IPS-NIHi7 (cell line): Measurements from ENCODE around the gene CNTNAP5.

ENCODE experiments used
- DNase-seq: peaks from one replicate; pipeline ENCODE4 v3.0.0; 2012; ENCODE audit warnings: mixed read lengths; ENCODE audit errors: extremely low spot score

The CNTNAP5 gene

GRCh38 chr2:124887466-124887865, 862.4 kb downstream of the CNTNAP5 start:
- no peak for DNase-seq

DNA sequence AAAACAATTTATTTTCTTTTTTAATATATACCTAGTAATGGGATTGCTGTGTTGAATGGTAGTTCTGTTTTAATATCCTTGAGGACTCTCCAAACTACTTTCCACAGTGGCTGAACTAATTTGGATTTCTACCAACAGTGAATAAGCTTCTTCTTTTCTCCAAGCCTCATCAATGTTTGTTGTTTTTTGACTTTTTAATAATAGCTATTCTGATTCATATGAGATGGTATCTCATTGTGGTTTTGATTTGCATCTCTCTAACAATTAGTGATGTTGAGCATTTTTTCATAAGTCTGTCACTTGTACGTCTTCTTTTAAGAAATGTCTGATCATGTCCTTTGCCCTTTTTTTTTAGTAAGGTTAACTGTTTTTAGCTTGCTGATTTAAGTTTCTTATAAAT, 863.3 kb downstream of the CNTNAP5 start:
- no peak for DNase-seq

- no peak for DNase-seq
Measured at GRCh38 chr2:124894199-124894598, 869.1 kb downstream of the CNTNAP5 start.

DNA sequence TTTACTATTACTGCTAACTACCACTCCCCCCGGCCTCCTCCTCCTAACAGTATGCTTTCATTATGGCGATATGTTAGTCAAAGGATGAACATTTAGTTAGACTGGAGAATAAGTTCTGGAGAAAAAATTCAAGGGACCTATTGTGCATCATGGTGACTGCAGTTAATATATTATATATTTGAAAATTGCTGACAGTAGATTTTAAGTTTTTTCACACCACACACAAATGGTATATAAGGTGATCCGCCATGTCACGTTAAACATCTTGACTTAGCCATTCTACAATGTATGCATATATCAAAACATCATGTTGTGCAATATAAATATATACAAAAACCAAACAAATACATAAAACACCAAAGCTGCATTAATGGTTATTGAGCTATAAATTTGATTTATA, 873.7 kb downstream of the CNTNAP5 start:
- no peak for DNase-seq

GRCh38 chr2:124908411-124908810, 883.3 kb downstream of the CNTNAP5 start:
- no peak for DNase-seq

- DNase-seq, result no peak
Measured at GRCh38 chr2:124911560-124911959, 886.5 kb downstream of the CNTNAP5 start.

GRCh38 chr2:124913868-124914267, 888.8 kb downstream of the CNTNAP5 start:
- no peak for DNase-seq

DNA sequence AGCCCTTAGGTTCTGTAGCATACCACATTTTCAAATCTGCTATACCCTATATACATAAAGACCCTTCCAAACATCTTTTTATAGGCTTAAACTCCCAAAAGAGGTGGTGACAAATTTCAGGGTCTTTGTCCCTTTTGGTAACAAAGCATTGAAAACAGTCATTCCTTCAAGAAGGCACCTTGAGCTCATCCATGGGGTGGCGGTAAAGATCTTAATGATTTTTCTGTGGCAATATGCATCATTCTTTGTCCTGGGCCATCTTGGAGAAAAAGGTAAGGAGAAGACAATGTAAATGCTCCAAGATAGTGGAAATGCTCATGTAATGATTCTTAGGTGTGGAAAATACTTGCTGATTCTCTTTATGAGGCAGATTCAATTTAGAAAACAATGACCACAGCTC, 890.5 kb downstream of the CNTNAP5 start:
- DNase-seq, result peak; percentile 16

GRCh38 chr2:124919296-124919695, 894.2 kb downstream of the CNTNAP5 start:
- no peak for DNase-seq

GRCh38 chr2:124920448-124920847, 895.4 kb downstream of the CNTNAP5 start:
- DNase-seq, result no peak

GRCh38 chr2:124921191-124921590, 896.1 kb downstream of the CNTNAP5 start:
- no peak for DNase-seq

DNA sequence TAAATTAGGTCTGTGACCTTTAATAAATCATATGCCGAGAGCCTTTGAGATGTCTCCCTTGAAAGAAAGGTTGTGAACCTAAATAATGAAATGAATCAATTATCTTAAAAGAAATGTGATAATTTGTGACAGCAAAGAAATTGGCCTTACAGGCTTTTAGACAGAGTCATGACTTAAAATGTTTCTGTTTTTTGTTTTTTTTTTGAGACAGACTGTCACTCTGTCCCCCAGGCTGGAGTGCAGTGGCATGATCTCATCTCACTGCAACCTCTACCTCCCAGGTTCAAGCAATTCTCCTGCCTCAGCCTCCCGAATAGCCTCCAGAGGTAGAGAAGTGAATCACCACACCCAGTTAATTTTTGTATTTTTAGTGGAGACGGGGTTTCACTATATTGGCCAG, 898.0 kb downstream of the CNTNAP5 start:
- DNase-seq, result no peak

GRCh38 chr2:124933883-124934282, 908.8 kb downstream of the CNTNAP5 start:
- DNase-seq, result no peak

DNA sequence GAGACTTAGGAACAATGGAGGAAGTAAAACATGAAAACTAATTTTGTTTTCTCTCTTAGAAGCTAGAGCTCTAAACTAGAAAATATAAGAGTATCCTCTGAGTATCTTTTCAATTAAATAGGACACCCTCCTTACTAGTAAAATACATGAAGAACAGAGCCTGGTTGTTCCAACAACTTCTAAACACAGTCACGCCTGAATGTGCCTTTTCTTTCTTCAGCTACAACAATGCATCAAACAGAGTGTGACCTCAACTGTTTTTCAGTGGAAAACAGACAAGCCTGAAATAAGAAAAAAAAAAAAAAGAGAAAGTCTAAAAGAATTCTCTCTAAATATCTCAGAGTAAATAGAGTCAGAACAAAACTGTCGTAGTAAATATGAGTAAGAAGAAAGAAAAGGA, 928.8 kb downstream of the CNTNAP5 start:
- DNase-seq, result no peak

- no peak for DNase-seq
Measured at GRCh38 chr2:124959581-124959980, 934.5 kb downstream of the CNTNAP5 start.

DNA sequence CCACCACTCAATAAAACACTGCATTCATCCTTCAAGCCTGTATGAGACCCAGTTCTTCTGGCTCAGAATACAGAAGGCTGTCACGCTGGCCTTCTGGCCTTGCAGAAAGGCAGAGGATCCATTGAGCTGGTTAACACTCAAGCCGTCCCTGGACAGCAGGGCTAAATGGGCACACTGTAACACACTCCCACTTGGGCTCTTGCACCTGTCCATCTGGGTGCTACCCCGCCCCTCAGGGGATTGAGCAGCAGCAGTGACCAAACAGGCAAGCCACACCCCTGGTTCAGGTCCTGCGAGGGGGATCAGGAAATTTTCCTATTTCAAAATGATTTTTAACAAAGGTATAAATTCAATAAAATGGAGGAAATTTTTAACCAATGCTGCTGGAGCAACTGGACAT, 936.0 kb downstream of the CNTNAP5 start:
- DNase-seq, result no peak
